Stimulated activated CD4-positive, alpha-beta T cell treated with anti-CD3 and anti-CD28 coated beads, Interleukin-4, amount 100 ng/mL, for 48 hours (primary cell): Measurements from ENCODE around the gene TRPM3.
"Not testable (repeated sequence)": the region's sequence is repeated elsewhere in the genome, so short reads cannot be mapped to it uniquely, and the experiment has no call there.

Experiments
- DNase-seq, 2 donors: peaks; one replicate each; pipeline ENCODE4 v3.0.0-alpha.2; 2020; ENCODE audit warnings: low read depth in 2 of 2

The TRPM3 gene

DNA sequence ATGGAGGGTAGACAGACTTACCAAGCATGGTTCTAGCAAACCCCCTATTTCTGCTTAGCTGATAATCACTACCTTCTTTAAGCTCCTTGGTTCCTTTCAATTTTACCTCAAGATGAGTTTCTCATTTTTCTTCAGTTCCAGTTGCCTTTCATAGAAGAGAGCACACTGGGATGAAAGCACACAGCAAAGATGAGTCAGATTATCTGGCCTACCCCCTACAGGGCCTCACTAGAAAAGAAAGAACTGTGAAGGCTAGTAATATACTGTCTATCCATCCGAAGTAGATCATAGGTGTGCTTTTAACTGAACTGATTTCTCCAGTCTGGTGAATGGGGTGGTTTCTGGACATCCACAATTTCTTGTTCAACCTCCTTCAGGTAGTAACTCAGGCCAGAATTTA, 122.5 kb downstream of the TRPM3 start:
- no peak for DNase-seq

DNA sequence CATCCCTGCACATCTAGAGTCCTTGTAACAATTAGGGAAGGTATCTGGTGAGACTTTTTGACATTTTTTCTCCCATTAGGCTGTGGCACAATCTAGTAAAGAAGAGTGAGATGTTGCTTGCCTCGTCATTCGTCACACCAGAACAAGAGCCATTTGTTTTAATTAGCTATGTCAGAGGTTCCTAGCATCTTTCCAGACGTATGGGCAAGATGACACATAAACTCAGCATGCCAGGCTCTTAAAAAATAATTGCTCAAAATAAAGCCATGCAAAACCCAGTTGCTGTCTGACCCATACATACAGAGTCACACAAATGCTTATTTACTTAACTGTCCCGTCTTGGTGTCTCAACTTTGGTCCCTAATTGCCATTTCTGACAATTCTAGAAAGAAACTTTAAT, 125.9 kb downstream of the TRPM3 start:
- DNase-seq: no peak

DNA sequence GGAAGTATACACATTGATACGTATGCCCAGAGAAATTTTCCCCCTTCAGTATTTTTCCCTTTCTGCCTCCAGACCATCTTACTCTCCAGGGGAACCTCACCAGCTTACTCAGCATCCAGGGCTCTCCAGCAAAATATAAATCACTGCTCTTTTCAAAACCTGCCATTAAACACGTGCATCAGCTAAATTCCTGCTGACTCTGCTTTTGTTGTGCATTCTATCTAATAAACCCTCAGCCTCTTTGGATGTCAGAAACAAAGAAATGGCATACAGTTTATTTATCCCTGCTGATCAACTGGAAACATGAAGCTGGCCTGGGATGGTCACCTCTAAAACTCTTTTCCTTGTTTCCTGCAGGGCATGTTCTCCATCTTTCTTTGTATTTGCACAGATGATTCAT, 126.8 kb downstream of the TRPM3 start:
- DNase-seq: no peak

DNA sequence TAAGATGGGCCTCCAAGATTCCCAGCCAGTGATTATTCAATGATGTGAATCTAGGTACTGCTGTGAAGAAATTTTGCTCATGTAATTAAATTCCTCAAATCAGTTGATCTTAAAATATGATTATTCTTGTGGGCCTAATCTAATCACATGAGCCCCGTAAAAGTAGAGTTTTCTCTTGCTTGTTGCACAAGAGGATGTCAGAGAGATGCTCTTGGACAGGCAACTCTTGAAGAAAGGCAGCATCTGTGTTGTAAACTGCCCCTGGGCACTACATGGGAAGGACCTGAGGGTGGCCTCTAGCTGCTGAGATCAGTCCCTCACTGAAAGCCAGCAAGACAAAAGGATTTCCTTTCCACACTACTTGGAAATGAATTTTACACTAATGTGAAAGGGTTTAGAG, 132.9 kb downstream of the TRPM3 start:
- DNase-seq: no peak

DNA sequence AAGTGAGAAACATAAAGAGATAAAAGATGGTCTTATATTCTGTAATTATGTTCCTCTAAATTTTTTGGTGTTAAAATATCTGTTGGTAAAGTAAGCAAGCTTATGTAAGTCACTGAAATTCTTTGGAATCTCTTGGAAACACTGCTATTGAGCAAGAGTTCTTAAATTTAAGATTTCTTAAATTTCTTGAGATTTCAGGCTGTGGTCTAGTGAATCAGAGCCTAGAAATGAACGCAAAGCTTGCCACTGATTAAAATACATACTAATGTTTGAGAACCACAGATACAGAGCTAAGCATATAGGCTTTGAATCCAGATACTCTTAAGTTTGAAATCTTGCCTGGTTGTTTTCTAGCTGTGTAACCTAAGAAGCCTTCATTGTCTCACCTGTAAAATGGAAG, 133.4 kb downstream of the TRPM3 start:
- DNase-seq: no peak

DNA sequence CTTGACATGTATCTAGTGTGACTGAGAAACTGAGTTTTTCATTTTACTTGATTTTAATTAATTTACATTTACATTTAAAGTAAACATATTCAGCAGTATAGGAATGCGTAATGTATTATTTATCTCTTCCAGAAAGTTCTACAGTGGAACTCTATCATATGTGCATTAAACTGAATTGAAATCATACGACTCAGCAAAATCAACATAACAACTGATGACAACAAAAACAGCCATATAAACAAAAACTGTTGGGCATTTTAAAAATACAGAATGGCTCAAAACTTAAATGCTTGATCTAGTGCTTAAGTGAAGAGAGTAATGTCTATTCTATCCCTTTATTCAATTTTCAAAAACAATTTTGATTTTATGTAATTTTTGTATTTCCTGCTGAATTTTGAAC, 134.4 kb downstream of the TRPM3 start:
- DNase-seq: no peak

DNA sequence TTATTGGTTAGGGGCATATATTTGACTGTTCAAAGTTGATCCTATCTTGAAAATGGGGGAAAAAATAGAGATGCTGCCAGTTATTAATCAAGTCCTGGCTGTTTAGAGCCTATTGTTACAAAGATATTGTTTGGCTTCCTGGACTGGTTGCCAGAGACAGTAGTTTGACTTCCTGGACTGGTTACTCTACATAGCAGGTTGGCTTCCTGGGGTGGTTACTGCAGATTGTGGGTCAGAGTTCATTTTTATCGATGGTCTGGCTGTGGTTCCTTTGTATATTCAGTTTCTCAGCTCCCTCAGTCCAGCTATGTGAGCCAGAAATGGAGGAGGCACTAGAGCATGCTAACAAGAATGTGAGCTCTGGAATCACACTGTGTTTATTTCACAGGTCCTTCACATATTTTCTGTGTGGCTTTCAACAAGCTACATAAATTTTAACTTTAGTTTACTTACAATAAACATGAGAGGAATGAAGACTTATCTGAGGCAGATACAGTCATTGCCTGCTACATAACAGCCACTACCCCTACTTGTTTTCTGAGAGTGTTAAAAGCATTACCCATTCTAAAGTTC, 137.6 kb downstream of the TRPM3 start:
- DNase-seq: no peak

DNA sequence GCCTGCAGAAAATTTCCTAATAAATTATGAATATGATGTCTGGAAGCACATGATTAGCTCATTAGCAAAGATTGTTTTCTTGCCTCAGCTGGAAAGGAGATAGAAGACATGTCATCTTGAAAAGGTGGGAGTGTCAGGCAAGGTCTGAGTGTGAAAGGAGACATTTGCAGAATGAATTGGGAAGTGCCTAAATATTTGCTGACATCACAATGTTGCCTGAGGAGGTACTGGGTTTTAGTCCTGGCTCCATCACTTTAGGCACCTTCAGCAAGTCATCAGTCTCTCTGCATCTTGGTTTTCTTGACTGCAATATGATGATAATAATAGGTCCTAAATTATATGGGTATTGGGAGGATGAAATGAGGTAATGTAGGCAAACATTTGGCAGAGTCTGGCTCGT, 140.1 kb downstream of the TRPM3 start:
- DNase-seq: no peak

DNA sequence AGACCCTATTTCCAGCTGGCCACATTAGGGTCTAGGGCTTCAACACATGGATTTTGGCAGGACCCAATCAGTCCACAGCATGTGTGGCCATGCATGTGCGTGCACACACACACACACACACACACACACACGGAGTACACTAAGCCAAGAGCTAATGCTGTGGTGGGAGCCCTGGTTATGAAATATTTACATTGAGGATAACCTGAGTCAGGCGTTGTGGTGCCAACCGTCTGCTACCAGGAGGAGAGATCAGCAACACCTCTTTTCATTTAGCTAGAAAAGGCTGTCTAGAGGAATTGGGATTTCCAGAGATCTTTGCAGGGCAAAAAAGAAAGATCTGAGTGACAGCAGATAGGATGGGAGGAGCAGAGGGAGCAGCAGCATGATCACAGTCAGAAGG, 141.5 kb downstream of the TRPM3 start:
- DNase-seq: no peak

DNA sequence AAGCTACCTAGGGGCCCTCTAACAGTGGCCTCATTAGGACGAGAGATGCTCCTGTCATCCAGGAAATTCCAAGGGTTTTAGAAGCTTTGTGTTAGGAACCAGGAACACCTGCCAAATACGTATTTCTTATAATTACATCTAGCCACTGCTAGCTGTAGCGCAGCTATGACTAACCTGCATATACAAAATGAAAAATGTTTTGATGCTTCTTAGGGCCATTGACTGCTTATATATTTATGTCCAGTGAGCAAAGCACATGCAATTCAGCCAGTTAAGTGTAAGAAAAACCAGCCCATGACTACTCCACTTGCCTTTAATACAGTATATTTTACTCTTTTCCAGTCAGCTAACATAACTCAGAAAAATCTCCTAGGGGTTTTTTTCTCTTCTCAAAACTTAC, 143.3 kb downstream of the TRPM3 start:
- no peak for DNase-seq

DNA sequence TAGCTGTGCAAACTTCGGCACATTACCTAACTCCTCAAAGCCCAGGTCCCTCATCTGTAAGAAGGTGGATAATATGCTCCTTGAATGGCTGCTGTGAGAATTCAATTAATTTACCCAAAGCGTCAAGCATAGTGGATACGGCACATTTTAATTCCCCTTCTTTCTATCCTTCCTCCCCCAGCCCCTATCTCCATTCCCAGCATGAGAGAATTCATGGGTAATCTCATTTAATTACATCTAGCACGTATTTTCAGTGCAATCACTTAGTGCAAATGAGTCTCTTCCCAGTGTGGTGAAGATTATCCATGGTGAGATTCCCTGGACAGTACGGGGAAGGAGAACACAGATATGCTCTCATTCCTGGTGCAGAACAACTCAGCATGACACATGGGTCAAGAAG, 145.6 kb downstream of the TRPM3 start:
- DNase-seq: no peak

DNA sequence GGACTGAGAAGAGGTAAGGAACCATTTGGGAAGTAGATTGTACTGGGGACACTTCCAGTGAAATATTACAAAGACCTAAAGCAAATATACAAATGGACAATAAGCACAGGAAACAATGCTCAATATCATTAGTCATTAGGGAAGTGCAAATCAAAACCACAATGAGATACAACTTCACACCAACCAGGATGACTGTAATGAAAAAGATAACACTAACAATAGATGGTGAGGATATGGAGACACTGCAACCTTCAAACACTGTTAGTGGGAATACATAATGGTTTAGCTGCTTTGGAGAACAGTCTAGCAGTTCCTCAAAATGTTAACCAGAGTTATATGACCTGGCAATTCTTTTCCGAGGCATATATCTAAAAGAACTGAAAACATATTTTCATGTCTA, 149.7 kb downstream of the TRPM3 start:
- DNase-seq: no peak

DNA sequence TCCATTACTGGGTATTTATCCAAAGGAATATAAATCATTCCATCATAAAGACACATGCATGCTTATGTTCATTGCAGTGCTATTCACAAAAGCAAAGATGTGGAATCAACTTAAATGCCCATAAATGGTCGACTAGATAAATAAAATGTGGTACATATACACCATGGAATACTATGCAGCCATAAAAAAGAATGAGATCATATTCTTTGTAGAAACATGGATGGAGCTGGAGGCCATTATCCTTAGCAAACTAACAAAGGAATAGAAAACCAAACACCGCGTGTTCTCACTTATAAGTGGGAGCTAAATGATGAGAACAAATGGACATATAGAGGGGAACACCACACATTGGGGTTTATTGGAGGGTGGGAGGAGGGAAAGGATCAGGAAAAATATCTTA, 155.0 kb downstream of the TRPM3 start:
- DNase-seq: not testable (repeated sequence)

DNA sequence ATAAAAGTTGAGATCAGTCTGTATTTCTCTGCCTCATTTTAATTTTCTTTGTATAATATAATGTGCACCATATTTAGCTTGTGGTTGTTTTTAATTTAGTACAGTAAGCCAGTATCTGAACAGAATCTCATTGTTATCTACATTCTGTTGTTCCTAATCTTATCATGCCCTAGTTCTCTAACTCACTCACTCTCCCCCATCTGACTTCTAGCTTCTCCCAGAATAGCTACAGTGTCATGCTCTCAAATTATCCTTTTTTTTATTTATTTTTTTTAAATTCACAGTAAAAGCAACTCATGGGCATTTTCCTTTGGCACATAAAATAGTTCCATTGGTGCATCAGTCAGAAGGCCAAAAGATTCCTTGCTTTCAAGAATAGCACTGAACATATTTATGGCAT, 156.6 kb downstream of the TRPM3 start:
- DNase-seq: no peak

DNA sequence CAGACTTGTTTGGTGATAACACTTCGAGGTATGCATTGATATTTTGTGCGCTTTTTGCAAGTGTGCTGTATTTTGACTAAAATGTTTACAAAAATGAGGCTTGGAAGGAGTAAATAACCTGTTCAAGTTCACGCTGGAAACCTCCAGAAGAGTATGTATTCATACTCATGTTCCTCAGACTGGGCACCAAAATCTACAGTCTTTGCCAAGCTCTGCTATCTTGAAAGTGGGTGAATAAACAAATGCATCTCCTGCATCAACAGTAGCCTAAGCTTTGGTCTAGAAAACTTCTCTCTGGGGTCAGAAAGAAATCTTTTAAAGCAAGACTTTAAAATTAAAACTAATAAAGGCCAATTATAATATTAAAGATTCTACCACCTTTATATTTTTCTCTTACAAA, 157.9 kb downstream of the TRPM3 start:
- no peak for DNase-seq

DNA sequence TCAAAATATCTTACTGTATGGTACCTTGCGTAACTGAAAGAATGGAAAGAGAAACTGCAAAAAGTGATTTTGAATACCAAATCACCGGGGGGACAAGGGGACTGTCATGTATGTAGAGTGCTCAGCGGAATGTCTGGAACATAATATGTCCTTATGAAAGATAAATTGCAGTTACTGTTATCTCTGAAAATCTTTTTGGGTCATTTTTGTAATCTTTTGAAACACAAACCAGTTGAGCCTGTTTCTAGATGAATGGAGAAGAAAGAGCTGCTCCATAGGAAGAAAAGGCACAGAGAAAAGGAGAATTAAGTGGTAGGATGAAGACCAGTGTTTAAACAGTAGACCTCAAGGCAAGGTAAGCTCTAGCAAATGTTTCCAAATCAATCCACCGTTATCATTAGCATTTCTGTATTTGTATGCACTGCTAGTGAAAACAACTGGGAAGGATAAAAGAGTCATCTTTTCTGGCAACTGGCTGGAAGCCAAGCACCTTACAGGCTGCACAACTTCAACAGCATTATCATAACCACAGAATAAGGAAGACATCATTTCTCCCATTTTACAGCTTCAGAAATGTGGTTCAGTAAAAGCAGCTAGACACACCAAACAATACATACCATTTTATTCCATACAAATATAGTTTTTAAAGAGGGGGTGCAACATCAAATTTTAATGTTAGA, 158.5 kb downstream of the TRPM3 start:
- DNase-seq: no peak

DNA sequence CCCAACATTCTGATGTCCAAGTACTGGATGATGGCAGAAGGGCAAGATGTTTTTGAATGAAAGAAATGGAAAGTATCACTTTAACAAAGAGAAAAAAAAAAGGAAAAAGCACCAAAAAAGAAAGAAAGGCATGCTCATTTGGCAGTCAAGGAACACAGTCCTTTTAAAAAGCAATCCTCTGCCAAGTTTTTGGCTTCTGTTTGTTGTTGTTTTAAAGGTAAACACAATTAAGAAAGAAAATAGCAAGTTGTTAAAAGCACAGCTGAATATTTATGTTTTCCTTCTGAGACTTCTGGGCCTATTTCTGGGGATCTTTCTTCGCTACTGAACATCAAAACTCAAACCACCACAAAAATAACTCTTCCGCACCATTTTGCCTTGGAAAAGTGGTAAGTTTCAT, 162.1 kb downstream of the TRPM3 start:
- DNase-seq: no peak

DNA sequence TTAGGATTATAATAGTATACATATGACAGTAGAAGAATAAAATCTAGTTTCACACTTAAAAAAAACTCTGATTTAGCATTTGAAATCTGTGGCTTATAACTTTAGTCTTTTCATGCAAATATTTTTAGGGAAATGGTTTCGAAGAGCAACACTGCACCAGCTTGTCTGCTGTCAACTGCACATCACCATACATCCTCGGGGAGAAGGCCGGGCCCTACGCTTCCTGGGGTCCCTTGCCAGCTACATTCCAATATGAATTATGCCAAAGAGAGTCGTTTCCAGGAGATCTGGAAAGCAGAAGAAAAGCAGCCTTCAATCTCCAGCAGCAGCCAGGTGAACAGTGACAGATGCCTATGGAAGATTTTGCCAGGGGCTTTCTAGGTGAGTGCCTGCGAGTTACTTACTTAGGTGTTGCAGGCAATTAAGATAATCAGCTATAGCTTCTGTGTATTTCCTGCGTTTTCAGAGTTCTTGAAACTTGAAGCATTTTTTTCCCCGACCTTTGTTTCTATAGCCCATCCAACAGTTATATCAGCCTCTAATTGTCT, 166.8 kb downstream of the TRPM3 start:
- DNase-seq: no peak

DNA sequence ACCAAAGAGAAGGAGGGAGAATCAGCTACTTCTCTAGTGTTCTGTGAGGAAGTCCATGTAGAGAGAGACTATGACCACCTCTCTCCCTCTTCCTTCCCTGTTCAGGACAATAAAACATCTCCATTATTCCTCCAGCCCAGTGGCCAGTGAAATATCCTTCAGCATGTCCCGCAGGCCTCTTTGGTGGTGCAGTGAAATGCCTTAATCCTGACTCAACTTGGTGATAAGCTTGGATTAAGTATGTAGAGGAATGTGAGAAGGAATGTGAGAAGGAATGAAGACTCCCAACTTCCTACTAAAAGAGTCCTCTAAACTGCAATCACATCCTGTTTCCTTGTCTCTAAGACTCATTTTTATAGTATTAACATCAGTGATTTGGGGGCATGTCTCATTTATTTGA, 167.3 kb downstream of the TRPM3 start:
- no peak for DNase-seq

DNA sequence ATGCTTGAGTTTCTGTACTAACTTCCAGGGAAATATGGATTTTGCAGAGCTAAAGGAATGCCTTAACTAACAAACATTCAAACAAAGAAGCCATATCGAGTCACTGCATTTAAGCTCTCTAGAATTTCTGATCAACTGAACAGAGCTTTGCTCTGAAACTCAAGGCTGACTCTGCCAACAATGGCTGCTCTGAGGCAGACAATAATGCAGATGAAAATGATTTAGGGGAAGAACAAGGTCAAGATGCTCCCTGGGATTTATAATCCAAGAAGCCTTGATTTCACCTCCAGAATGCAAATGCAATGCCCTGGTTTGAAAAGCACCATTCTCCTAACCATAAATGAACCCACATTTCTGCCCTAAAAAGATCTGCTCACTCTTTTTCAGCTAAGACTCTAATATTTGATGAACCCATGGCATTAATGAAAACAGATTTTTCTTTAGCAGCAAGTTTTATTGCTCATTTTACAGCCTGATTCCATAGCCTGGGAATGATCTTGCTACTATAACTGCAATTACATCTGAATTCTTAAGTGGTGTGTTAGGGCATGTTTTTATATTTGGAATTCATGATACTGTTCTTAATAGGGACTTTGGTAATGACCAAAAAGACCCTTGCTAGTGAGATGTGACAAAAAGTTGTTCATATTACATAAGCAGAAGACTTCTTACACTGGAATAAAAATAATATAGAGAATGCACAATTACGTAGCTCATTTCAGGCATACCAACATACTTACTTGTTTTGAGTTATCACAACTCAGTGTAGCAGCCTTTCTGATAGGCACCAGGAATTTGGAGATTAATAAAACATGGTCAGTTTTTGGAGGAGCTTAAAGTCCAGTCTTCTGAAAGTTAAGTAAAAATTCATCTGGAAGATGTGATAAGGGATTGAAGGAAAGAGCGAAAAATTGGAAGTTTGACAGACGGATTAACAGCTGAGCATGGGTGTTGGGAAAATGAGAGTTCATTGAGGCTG, 169.4 kb downstream of the TRPM3 start:
- no peak for DNase-seq

DNA sequence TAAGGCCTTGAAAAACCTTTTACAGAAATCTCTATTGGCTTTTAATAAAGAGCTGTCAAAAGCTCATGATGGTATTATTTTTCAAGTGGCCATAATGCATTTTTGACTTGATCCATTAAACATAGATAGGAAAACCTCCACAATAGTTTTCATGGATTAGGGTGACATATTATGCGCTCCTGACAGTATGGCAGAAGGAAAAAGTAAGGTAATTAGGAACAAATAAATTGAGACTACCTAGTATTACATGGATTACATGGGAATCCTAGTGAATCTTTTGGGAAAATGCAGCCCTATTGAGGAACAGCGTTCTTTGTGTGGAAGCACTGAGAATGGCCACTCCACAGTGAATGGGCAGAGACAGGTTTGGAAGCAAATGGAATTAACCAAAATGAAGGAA, 171.2 kb downstream of the TRPM3 start:
- no peak for DNase-seq

DNA sequence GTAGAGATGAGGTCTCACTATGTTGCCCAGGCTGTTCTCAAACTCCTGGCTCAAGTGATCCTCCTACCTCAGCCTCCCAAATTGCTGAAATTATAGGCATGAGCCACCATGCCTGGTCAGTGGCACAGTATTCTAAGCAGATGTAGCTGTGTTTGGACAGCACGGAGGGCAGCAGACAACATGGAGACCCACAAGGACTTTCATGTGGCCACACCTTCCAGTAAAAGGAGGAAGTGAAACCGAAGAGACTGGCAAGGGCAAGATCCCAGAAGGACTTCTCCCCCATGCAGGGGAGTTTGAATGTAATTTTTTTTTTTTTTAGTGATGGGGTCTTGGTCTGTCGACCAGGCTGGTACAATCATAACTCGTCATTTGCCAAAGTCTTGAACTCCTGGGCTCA, 172.2 kb downstream of the TRPM3 start:
- DNase-seq: no peak

DNA sequence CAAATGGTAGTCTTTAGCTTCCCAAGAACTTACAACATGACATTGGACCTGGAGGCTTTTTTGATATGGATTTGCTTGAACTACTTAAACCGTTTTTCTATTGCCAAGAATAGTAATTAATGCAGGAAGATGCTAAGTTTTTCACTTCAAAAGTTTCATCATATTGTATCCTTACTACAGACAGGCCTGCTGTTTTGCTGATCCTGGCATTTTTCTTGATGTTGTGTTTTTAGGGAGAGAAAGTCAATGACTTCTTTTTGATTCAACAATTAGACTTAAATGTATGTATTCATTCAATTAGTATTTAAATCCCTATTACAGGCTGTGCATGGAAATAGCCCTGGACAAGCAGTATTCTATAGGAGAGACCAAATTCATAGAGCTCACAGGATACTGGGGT, 172.7 kb downstream of the TRPM3 start:
- no peak for DNase-seq
